GM21723 (cell line): ENCODE results near the gene ZNF121.
"Not testable (repeated sequence)": the region's sequence is repeated elsewhere in the genome, so short reads cannot be mapped to it uniquely, and the experiment has no call there.

Experiments used
- ATAC-seq: cut with Tn5 transposase; IDR thresholded peaks from one replicate; pipeline ENCODE4 v1.9.1; 2021; ENCODE audit warnings: mild to moderate bottlenecking, moderate library complexity; ENCODE audit not compliant: unreplicated experiment

The ZNF121 gene

DNA sequence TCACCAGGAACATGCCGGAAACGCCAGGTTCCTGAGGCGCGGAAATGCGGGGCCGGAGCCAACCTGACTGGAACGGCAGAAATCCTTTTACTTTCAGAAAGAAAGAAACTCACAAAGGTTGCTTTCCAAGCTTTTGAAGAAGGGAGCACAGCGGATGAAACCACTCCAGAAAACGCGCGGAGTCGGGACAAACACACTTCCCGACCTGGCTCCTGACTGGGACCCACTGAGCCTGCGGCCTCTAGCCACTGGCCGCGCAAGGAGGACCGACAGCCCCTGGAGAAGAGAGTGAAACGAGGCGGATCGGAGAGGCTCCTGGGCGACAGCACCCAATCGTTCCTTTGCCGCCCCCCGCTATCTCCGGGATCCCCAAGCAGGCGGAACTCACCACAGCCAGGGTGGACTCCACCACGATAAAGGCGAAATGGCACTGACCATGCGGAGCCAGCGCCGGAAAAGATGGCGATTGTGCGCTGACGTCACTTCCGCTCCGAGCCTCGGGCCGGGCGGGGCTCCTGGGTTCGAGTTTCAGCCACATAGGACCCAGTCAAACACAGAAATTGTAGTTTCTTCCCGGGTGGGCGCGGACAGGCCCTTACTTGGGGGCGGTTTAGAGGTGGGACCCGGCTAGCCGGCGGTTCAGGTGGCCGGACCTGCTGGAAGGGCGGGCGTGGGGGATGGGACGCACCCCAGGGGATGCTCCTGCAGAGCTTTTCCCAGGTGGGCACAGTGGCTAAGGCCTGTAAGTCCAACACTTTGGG lies at the start of gene ZNF121:
TSS of gene ZNF121 (minus strand) at position 432 of the 761 bp plus-strand sequence. CDS start 16,407 bp downstream, outside the sequence.
- ATAC-seq = peak; percentile 91

DNA sequence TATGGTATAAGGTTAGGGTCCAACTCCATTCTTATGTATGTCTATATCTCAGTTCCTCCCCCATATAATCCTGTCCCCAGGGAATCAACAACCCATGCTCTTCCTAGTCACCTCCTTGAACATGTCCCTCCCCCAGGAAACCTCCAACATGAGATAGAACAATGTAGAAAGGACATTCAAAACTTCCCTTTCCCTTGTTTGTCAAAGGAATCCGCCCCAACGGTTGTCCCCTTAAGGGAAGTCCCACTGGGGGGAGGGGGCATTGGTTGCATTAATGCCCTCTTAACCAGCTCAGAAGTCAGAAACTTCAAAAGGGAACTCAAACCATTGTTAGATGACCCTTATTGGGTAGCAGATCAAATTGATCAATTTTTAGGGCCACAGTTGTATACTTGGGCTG lies 43.6 kb upstream of the ZNF121 start:
- ATAC-seq = no peak

DNA sequence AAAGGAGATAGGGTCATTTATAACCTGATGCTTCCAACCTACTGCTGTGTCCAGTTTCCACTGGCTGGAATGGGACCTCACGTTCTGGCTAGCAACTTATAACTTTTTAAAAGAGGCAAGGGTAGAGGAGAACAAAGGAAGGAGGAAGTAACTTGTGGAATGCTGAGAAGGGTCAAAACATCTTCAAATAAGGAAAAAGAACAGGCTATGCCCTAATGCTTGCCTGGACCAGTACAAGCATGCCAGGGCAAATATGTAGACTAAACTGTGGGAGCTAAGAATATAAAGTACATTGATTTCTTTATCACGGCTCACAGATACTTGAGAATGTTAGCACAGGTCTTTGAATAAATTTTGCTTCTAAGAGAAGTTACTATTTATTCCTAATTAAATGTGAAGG lies 38.2 kb upstream of the ZNF121 start:
- ATAC-seq = no peak

DNA sequence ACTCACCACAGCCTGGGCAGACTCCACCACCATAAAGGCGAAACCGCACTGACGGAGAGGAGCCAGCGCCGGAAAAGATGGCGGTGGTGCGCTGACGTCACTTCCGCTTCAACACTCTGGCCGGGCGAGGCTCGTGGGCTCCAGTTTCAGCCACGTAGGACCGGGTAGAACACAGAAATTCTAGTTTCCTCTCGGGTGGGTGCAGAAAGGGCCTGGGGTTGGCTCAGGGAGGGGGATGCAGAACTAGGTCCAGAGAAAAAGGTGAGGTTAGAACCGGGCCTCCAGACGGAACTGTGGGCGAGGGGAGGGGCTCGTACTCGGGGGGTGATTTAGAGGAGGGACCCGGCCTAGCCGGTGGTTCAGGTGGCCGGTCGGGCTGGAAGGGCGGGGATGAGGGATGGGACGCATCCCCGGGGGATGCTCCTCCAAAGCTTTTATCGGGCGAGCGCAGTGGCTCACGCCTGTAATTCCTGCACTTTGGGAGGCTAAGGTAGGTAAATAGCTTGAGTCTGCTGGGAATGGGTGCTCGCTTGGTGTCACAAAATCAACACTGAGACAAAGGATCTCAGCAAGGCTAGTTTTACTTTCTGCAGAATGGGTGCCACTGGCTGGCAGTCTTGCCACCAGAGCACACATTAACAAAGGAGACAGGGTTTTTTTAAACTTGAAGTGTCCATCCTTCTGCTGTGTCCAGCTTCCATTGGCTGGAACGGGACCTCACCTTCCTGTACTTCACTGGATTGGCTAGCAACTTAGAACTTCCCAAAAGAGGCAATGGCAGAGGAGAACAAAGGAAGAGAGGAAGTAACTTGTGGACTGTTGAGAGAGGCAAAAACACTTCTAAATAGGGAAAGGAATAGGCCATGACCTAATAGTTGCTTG lies 37.1 kb upstream of the ZNF121 start, which contains the start of gene ZNF561:
TSS of gene ZNF561 (minus strand) at position 77 of the 882 bp plus-strand sequence. CDS start 1,776 bp downstream, outside the sequence.
- peak; percentile 77 for ATAC-seq

DNA sequence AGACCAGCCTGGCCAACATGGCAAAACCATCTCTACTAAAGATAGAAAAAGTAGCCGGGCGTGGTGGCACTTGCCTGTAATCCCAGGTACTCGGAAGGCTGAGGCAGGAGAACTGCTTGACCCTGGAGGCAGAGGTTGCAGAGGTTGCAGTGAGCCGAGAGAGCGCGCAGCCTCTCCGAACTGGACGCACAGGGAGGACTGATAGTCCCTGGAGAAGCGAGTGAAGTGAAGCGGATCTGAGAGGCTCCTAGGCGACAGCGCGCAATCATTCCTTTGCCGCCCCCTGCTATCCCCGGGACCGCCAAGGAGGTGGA lies 36.5 kb upstream of the ZNF121 start:
- ATAC-seq = peak; percentile 6

DNA sequence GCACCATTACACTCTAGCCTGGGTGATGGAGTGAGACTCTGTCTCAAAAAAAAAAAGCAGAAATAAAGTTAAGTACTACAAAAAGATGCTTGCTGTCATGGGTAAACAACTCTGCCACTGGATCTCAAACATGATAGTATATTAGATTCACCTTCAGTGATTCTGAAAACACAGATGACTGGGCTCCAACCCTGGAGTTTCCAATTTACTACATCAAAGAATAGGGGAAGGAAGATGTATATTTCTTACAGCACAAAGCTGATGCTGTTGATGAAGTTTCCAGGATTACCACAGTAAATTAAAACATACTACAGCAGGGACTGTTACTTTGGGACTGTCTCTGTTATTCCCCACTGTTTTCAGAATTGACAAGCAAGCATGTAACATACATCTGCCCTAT lies 31.5 kb upstream of the ZNF121 start:
- ATAC-seq = no peak

DNA sequence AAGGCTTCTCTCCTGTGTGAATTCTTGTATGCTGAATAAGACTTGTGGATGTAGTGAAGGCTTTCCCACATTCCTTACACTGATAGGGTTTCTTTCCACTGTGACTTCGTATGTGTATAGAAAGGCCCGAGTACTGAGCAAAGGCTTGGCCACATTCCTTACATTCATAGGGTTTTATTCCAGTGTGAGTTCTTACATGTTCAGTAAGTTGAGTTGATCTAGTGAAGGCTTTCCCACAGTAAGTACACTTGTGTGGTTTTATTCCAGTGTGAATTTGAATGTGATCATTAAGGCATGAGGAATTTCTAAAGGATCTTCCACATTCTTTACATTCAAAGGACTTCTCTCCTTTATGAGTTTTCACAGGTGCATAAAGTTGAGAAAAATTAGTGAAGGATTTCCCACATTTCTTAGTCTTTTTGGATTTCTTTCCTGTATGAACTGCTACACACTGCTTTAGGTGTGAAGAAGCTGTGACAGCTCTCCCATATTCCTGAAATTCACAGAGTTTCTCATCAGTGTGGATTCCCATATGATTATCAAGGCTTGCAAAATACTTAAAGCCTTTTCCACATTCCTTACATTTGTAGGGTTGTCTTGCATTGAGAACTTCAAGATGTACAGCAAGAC lies 26.3 kb upstream of the ZNF121 start:
- ATAC-seq = no peak

DNA sequence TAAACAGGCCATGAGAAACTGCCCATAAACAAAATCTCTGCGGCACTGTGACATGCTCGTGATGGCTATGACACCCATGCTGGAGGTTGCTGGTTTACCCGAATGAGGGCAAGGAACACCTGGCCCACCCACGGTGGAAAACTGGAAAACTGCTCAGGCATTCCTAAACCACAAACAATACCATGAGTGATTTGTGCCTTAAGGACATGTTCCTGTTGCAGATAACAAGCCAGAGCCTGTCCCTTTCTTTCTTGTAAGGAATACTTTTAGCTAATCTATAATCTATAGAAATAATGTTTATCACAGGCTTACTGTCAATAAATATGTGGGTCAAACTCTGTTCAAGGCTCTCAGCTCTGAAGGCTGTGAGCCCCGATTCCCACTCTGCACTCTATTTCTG lies 24.6 kb upstream of the ZNF121 start:
- no peak for ATAC-seq

DNA sequence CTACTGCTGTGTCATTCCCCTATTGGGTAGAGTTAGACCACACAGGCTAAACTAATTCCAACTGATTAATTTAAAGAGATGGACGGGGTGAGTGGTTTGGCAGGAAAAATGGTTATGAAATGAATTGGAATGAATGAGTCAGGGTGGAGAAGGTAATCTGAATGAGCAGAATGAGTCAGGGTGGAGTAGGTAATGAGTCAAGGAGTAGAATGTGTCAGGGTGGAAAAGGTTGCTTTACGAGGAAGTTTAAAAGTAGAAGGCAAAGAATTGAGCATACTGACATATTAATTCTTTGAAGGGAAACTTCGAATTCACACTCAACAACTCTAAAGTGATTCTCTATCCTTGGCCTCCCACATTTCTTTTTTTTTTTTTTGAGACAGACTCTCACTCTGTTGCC lies 12.7 kb upstream of the ZNF121 start:
- no peak for ATAC-seq

DNA sequence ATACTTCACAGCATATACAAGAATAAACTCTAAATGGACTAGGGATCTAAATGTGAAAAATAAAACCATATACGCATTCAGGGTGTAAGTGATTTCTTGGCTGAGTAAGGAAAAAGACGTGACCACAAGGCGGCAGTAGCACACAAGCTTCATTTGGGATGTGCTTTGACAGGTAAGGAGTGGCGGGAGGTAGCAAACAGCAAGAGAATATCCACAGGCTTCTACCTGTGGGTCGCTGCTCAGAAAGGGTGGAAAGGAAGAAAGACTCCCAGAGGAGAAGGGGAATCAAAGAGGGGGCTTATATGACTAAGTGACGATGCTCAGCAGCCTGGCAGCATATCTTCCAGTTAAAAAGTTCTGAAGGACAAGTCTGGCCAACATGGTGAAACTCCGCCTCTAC lies 2.5 kb upstream of the ZNF121 start:
- no peak for ATAC-seq

DNA sequence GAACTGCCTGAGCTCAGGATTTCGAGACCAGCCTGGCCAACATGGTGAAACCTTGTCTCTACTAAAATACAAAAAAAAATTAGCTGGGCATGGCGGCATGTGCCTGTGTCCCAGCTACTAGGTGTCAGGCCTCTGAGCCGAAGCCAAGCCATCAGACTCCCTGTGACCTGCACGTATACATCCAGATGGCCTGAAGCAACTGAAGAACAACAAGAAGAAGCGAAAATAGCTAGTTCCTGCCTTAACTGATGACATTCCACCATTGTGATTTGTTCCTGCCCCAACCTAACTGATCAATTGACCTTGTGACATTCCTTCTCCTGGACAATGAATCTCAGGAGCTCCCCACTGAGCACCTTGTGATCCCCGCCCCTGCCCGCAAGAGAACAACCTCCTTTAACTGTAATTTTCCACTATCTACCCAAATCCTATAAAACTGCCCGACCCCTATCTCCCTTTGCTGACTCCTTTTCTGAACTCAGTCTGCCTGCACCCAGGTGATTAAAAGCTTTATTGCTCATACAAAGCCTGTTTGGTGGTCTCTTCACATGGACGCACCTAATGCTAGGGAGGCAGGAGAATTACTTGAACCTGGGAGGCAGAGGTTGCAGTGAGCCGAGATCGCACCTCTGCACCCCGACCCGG lies 2.1 kb downstream of the ZNF121 start:
- not testable (repeated sequence) for ATAC-seq

DNA sequence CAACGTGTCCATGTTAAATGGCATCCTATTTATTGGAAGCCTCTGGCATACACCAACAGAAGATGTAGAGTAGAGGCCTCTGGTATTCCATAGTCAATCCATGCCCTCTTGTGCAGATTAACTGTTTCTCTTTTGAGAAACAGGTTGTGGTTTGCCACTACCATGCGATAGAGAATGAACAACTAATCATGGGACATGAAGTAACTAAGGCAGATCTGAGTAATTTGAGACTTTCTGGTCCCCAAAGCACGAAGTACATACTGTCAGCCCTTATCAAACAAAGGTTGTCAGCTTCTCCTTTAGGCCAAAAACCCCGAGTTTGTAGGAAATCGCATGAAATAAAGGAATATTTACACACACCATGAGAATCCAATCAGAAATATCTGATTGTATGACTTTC lies 3.6 kb downstream of the ZNF121 start:
- no peak for ATAC-seq

DNA sequence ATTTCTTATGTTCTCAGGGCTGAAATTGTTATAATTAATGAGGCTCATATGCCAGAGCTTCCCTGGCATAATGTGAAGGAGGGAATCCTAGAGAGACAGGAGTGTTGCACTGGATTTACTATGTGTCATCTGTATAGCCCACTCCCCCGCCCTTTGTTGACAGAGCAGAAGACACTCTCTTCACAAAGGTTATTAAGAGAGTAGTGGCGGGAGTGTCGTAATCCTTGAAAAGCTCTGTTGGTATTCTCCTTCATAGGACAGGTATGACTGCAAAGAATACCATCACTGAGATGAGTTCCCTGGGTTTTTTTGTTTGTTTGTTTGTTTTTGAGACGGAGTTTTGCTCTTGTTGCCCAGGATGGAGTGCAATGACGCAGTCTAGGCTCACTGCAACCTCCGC lies 14.0 kb downstream of the ZNF121 start:
- ATAC-seq = no peak

DNA sequence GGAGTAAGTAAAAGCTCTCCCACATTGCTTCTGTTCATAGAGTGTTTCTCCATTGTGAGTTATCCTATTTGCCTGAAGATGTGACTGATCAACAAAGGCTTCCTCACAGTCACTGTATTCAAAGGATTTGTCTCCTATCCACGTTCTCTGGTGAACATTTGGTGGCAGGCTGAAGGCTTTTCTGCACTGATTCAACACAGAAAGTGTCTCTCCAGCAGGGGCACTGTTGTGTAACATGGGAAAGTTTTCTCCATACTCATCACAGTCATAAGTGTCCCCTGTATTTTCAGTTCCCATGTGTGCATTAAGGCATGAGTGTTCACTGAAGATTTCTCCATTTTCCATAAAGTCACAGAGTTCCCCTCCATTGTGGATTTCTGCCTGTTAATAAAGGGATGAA lies 17.6 kb downstream of the ZNF121 start:
- ATAC-seq = no peak

DNA sequence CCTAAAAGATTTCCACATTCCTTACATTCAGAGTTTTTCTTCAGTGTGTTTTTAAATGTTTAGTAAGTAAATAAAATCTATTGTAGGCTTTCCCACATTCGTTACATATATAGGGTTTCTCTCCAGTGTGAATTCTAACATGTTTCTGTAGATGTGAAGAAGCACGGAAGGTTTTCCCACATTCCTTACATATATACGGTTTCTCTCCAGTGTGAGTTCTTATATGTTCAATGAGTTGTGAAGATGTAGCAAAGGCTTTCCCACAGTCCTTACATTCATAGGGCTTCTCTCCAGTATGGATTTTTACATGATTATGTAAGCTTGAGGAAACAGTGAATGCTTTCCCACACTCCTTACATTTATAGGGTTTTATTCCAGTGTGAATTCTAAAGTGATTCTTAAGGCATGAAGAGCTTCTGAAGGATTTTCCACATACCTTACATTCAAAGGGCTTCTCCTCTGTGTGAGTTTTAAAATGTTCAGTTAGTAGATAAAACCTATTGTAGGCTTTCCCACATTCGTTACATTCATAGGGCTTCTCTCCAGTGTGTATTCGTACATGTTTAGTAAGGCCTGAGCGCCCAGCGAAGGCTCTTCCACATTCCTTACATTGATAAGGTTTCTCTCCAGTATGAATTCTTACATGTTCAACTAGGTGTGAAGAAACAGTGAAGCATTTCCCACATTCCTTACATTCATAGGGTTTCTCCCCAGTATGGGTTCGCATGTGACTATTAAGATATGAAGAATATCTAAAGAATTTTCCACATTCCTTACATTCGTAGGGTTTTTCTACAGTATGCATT lies 18.2 kb downstream of the ZNF121 start:
- ATAC-seq = no peak

DNA sequence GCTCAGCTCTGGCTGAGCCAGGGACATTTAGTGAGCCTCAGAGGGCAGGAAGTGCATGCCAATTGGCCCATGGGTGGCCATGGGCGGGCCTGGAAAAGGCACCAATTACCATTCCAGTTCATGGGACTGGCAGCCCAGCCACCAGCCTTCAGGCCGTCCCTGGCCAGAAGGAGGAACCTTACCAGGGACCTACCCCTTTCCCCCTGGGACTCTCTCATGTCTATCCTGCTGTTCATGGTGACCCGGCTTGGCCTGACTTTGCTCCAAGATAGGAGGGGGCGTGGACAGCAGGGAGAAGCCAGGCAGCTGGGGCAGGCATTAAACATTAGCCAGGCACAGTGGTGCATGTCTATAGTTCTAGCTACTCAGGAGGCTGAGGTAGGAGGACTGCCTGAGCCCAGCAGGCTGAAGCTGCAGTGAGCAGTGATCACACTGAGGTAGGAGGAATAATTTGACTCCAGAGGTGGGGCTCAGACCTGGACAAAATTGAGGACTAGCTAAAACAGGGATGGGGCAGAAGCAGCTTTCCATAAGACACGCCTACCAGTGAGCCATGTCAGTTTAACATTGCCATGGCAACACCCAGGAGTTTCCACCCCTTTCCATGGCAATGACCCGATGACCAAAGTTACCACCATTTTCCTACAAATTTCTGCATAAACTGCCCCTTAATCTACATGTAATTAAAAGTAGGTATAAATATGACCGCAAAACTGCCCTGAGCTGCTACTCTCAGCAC lies 31.6 kb downstream of the ZNF121 start:
- no peak for ATAC-seq

DNA sequence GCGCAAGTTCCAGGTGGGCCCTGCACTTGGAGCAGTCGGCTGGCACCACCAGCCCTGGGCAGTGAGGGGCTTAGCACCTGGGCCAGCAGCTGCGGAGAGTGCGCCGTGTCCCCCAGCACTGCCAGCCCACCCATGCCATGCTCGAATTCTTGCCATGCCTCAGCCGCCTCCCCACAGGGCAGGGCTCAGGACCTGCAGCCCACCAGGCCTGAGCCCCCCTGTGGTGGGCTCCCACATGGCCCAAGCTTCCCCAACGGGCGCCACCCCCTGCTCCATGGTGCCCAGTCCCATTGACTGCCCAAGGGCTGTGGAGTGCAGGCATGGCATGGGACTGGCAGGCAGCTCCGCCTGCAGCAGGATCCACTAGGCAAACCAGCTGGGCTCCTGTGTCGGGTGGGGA lies 36.4 kb downstream of the ZNF121 start:
- ATAC-seq = no peak

DNA sequence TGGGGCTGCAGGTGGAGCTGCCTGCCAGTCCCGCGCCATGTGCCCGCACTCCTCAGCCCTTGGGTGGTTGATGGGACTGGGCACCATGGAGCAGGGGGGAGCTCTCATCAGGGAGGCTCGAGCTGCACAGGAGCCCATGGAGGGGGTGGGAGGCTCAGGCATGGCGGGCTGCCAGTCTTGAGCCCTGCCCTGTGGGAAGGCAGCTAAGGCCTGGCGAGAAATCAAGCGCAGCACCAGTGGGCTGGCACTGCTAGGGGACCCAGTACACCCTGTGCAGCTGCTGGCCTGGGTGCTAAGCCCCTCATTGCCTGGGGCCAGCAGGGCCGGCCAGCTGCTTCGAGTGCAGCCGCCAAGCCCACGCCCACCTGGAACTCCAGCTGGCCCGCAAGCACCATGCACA lies 43.0 kb downstream of the ZNF121 start:
- ATAC-seq = not testable (repeated sequence)

DNA sequence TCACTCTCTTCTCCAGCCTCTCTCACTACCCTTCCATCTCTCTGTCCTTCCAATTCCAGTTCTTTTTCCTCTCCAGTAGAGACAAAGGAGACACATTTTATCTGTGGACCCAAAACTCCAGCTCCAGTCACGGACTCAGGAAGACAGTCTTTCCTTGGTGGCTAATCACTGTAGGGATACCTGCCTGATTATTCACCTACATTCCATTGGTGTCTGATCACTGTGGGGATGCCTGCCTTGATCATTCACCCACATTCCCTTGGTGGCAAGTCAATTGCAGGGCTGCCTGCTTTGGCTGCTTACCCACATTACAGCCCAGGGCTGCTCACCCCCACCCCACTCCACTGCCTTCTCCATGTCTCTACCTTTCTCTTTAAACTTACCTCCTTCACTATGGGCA lies 44.4 kb downstream of the ZNF121 start:
- ATAC-seq = not testable (repeated sequence)

DNA sequence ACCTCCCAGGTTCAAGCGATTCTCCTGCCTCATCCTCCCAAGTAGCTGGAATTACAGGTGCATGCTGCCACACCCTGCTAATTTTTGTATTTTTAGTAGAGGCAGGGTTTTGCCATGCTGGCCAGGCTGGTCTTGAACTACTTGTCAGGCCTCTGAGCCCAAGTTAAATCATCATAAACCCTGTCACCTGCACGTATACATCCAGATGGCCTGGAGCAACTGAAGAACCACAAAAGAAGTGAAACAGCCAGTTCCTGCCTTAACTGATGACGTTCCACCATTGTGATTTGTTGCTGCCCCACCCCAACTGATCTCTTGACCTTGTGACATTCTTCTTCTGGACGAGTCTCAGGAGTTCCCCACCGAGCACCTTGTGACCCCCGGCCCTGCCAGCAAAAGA lies 45.1 kb downstream of the ZNF121 start:
- not testable (repeated sequence) for ATAC-seq
